GM18861 (cell line): ENCODE results near the gene MARCHF2.

ENCODE experiments used
- ATAC-seq: cut with Tn5 transposase; IDR thresholded peaks from one replicate; pipeline ENCODE4 v1.9.1; 2021; ENCODE audit not compliant: unreplicated experiment

The MARCHF2 gene

GRCh38 chr19:8451885-8452284 is 38.8 kb downstream of the MARCHF2 start:
- ATAC-seq: no peak

- ATAC-seq: no peak
Measured at GRCh38 chr19:8452446-8453123, 39.5 kb downstream of the MARCHF2 start.

GRCh38 chr19:8453616-8454015 is 40.5 kb downstream of the MARCHF2 start:
- ATAC-seq: no peak

GRCh38 chr19:8454218-8454617 is 41.1 kb downstream of the MARCHF2 start:
- ATAC-seq: no peak

- no peak for ATAC-seq
Measured at GRCh38 chr19:8455018-8455417, 41.9 kb downstream of the MARCHF2 start.

- ATAC-seq: no peak
Measured at GRCh38 chr19:8456064-8456463, 43.0 kb downstream of the MARCHF2 start.

- ATAC-seq: no peak
Measured at GRCh38 chr19:8457209-8457608, 44.1 kb downstream of the MARCHF2 start.

GRCh38 chr19:8457827-8458226 is 44.7 kb downstream of the MARCHF2 start:
- ATAC-seq: no peak

GRCh38 chr19:8458380-8458779 is 45.3 kb downstream of the MARCHF2 start:
- ATAC-seq: no peak

- ATAC-seq: no peak
Measured at GRCh38 chr19:8459095-8459494, 46.0 kb downstream of the MARCHF2 start.

- no peak for ATAC-seq
Measured at GRCh38 chr19:8459520-8460270, 46.6 kb downstream of the MARCHF2 start.

- no peak for ATAC-seq
Measured at GRCh38 chr19:8460516-8461298, 47.6 kb downstream of the MARCHF2 start.

- ATAC-seq: no peak
Measured at GRCh38 chr19:8461376-8461775, 48.3 kb downstream of the MARCHF2 start.

- no peak for ATAC-seq
Measured at GRCh38 chr19:8461891-8462290, 48.8 kb downstream of the MARCHF2 start.

- ATAC-seq: no peak
Measured at GRCh38 chr19:8462571-8462970, 49.5 kb downstream of the MARCHF2 start.

GRCh38 chr19:8463365-8463764 is 50.3 kb downstream of the MARCHF2 start:
- ATAC-seq: no peak

GRCh38 chr19:8466018-8466417 is 52.9 kb downstream of the MARCHF2 start:
- ATAC-seq: no peak

- no peak for ATAC-seq
Measured at GRCh38 chr19:8468124-8468523, 55.0 kb downstream of the MARCHF2 start.

GRCh38 chr19:8468761-8469373 is 55.8 kb downstream of the MARCHF2 start:
- ATAC-seq: no peak

GRCh38 chr19:8469613-8470368 is 56.7 kb downstream of the MARCHF2 start:
- ATAC-seq: no peak
